Epithelial cell of esophagus (primary cell): ENCODE data around the gene NCK2.

Experiments used
- DNase-seq: peaks from one replicate; pipeline ENCODE4 v3.0.0; 2010; ENCODE audit warnings: low read depth
- H3K4me3 ChIP-seq: 2 replicates; pipeline ENCODE4 v1.5.1; 2011; ENCODE audit warnings: mild to moderate bottlenecking, low read length, control low read depth
- CTCF ChIP-seq: IDR thresholded peaks from 2 replicates; pipeline ENCODE4 v1.5.1; 2011; ENCODE audit warnings: low read depth, mild to moderate bottlenecking, low read length, control low read depth, inconsistent platforms; ENCODE audit not compliant: insufficient read depth; ENCODE audit errors: missing control alignments

Gene NCK2

DNA sequence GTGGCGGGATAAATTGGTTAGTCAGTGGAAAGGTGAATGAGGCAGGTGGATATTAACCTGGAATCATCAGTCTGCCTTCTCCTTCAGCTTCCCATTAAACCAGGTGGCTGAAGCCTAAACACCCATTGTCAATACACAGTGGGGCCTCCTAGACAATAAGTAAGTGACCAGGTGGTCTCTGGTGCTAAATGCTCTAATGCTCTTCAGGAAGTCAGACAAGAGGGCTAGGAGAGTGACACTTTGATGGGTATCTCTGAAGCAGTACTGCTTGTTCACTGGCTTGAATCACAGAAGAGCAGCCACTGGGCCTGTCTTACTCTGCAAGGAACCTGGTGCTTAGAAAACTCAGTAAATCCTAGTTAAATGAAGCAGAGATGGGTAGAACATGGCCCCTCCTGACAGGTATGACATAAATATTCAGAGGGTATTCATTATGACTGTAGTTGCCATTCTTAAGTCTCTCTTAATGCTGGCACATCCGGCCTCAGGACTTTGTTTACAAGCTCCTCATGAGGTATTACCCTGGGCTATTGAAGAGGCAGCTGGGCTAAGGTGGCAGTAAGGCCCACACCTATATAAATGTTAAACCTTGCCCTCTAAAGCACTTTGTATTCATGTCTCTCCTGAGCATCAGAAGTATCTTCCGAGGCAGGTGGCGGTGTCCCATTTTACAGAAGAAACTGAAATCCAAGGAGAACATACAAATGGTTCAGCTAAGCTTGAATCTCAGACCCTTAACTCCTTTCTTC is 104.9 kb downstream of the NCK2 start:
- no peak for DNase-seq
- no peak for TF ChIP-seq CTCF
- no peak overlapping the region for H3K4me3 ChIP-seq

- TF ChIP-seq CTCF, result no peak
- DNase-seq, result peak; percentile 20
- H3K4me3 ChIP-seq, result no peak overlapping the region
Observed at GRCh38 chr2:105852066-105852465, 107.4 kb downstream of the NCK2 start.

GRCh38 chr2:105853354-105854088 is 108.8 kb downstream of the NCK2 start:
- peak; percentile 90 for DNase-seq
- no peak for TF ChIP-seq CTCF
- no peak overlapping the region for H3K4me3 ChIP-seq

- DNase-seq, result no peak
- TF ChIP-seq CTCF, result no peak
- no peak overlapping the region for H3K4me3 ChIP-seq
Observed at GRCh38 chr2:105854972-105855371, 110.3 kb downstream of the NCK2 start.

GRCh38 chr2:105856581-105856980 is 111.9 kb downstream of the NCK2 start:
- no peak for TF ChIP-seq CTCF

GRCh38 chr2:105857076-105857740 is 112.5 kb downstream of the NCK2 start:
- no peak for DNase-seq
- H3K4me3 ChIP-seq, result no peak overlapping the region
- TF ChIP-seq CTCF, result no peak

More at GRCh38 chr2:105856581-105856980, 111.9 kb downstream of the NCK2 start:
- no peak overlapping the region for H3K4me3 ChIP-seq
- peak; percentile 49 for DNase-seq
